Testis (tissue), 2 donors: Measurements from ENCODE around the gene RAD9B.

Experiments used
- CTCF ChIP-seq, 3 experiments: fragments of 450-650 bp in 2 of 3; fragments of 200-600 bp in 1 of 3; sonication (generic) in 1 of 3; IDR thresholded peaks; one replicate each; pipeline ENCODE4 v1.5.1; 2016 to 2019; ENCODE audit warnings: antibody characterized with exemption in 3 of 3, mild to moderate bottlenecking in 2 of 3, moderate library complexity in 1 of 3
- POLR2A ChIP-seq: fragments of 450-650 bp; IDR thresholded peaks from one replicate; pipeline ENCODE4 v1.6.1; 2017; ENCODE audit warnings: antibody characterized with exemption, mild to moderate bottlenecking, moderate library complexity

- TF ChIP-seq CTCF (IDR thresholded peaks at IDR 0.05) (no peak), POLR2A (no peak)
Observed at GRCh38 chr12:110538869-110539622, 36.9 kb downstream of the RAD9B start.
